ENCODE results near the gene LCN2.

GRCh38 chr9:128101231-128101661 lies 48.0 kb upstream of the LCN2 start:
- no peak for TF ChIP-seq EZH2phosphoT487 (IDR thresholded peaks at IDR 0.05; ENCODE audit: insufficient read depth, low read depth)
- TF ChIP-seq EZH2 (IDR thresholded peaks at IDR 0.05; ENCODE audit: insufficient read depth, poor library complexity, severe bottlenecking) = no peak

Data from GM23248 (cell line).